Embryonic facial prominence (tissue), 1 donor: ENCODE results near the gene STAT5A.
"Not testable (repeated sequence)": the region's sequence is repeated elsewhere in the genome, so short reads cannot be mapped to it uniquely, and the experiment has no call there.

Experiments used
- DNase-seq: peaks from one replicate; pipeline ENCODE4 v3.0.0-alpha.2; 2016; ENCODE audit errors: extremely low spot score

The STAT5A gene

GRCh38 chr17:42329025-42329976 lies 41.0 kb downstream of the STAT5A start:
- DNase-seq, result no peak

- no peak for DNase-seq
Measured at GRCh38 chr17:42333053-42333452, 44.8 kb downstream of the STAT5A start.

GRCh38 chr17:42334677-42335076 lies 46.4 kb downstream of the STAT5A start:
- DNase-seq, result no peak

- no peak for DNase-seq
Measured at GRCh38 chr17:42337442-42337841, 49.1 kb downstream of the STAT5A start.

GRCh38 chr17:42338427-42338985 lies 50.2 kb downstream of the STAT5A start:
- DNase-seq, result no peak

GRCh38 chr17:42339221-42339620 lies 50.9 kb downstream of the STAT5A start:
- no peak for DNase-seq

- no peak for DNase-seq
Measured at GRCh38 chr17:42340691-42341127, 52.4 kb downstream of the STAT5A start.

GRCh38 chr17:42341568-42341967 lies 53.3 kb downstream of the STAT5A start:
- no peak for DNase-seq

GRCh38 chr17:42342242-42343008 lies 54.1 kb downstream of the STAT5A start:
- DNase-seq, result no peak

- DNase-seq, result no peak
Measured at GRCh38 chr17:42345396-42346073, 57.2 kb downstream of the STAT5A start.

GRCh38 chr17:42346481-42346880 lies 58.2 kb downstream of the STAT5A start:
- DNase-seq, result no peak

GRCh38 chr17:42347198-42347597 lies 58.9 kb downstream of the STAT5A start:
- DNase-seq, result no peak

GRCh38 chr17:42347606-42348005 lies 59.3 kb downstream of the STAT5A start:
- no peak for DNase-seq

GRCh38 chr17:42348104-42348503 lies 59.8 kb downstream of the STAT5A start:
- no peak for DNase-seq

- no peak for DNase-seq
Measured at GRCh38 chr17:42354956-42355843, 66.9 kb downstream of the STAT5A start.

- DNase-seq, result no peak
Measured at GRCh38 chr17:42358434-42358833, 70.1 kb downstream of the STAT5A start.

GRCh38 chr17:42359133-42359532 lies 70.8 kb downstream of the STAT5A start:
- no peak for DNase-seq

GRCh38 chr17:42360388-42360787 lies 72.1 kb downstream of the STAT5A start:
- not testable (repeated sequence) for DNase-seq
